ENCODE results near the gene CELF5.

DNA sequence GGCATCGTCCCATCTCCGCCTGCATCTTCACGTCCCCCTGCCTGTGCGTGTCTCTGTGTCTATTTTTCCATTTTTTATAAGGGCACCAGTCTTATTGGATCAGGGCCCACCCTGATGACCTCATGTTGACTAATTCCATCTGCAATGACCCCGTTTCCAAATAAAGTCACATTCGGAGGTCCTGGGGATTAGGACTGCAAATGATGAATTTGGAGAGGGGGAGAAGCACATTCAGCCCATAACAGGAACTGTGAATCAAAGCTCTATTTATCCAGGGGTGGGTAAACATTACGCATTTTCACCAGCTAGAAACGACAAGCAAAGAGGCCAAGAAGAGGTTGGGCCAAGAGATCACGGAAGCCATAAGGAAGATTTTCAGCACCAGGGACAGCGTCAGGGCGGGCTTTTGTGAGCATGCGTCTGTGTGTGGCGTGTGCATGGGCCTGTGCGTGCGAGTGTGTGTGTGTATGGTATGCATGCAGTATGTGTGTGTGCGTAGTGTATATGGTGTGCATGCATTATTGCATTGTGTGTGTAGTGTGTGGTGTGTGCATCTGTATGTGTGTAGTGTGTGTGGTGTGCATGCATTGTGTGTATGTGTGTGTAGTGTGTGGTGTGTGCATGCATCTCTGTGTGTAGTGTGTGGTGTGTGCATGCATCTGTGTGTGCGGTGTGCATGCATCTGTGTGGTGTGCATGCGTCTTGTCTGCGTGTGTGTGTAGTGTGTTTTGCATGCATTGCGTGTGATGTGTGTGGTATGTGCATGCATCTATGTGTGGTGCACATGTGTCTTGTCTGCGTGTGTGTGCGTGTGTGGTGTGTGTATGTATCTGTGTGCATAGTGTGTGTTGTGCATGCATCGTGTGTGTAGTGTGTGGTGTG lies 19.6 kb downstream of the CELF5 start:
- TF ChIP-seq, protein P1, sequence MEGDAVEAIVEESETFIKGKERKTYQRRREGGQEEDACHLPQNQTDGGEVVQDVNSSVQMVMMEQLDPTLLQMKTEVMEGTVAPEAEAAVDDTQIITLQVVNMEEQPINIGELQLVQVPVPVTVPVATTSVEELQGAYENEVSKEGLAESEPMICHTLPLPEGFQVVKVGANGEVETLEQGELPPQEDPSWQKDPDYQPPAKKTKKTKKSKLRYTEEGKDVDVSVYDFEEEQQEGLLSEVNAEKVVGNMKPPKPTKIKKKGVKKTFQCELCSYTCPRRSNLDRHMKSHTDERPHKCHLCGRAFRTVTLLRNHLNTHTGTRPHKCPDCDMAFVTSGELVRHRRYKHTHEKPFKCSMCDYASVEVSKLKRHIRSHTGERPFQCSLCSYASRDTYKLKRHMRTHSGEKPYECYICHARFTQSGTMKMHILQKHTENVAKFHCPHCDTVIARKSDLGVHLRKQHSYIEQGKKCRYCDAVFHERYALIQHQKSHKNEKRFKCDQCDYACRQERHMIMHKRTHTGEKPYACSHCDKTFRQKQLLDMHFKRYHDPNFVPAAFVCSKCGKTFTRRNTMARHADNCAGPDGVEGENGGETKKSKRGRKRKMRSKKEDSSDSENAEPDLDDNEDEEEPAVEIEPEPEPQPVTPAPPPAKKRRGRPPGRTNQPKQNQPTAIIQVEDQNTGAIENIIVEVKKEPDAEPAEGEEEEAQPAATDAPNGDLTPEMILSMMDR (IDR thresholded peaks at IDR 0.05): no peak
- no peak for TF ChIP-seq EP300 (IDR thresholded peaks at IDR 0.05)

Data from ovary (tissue), 3 donors.